ENCODE measurements around the gene HOXD13.

The HOXD13 gene

DNA sequence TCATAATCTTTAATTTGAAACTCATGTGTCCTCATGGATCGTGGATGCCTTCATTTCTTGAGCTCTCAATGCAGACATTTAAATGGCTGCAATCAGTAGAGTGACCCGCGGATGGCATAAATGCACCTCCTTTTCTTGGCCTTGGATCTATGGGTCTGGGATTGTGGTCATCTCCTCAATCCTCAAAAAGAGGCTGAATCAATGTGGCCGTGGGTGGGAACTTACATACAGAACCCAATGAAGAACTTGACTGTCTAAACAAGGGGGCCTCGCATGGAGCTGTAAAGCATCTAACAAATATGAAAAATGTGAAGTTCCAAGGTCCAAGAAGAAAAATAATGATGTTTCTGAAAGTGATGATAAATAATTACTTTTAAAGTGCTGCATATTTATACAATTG is 2.9 kb downstream of the HOXD13 start:
- no peak for DNase-seq

DNA sequence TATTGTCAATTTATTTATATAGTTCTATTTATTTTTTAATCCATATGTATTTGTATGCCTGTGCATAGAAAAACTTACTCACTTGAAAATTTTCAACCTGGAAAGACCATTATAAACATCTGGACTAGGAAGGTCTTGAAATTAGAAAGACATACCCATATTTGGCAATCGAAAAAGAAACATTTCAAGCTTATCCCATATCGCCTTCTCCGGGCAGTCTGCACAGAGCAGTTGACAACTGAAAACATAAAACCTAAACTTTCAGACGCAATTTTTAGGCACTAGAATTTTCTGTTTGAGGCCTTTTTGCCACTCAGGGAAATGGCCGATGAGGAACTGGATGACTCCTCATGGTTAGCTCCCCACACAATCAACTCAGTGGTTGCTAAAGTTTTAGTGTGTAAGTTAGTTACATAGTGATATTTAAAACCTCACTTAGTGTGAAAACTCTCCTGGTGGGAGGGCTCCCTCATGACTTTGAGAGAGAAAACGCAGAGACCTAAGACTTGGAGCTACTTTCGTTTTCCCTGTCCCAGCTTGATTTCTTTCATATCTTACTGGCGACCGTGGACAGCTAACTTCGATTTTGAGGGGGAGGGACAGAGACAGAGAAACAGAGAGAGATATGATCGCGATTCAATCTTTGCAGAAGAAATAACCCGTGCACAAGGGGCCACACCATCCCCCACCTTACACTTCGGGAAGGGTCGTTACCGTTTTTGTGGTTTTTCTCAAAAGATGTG is 3.9 kb downstream of the HOXD13 start:
- DNase-seq, result no peak

DNA sequence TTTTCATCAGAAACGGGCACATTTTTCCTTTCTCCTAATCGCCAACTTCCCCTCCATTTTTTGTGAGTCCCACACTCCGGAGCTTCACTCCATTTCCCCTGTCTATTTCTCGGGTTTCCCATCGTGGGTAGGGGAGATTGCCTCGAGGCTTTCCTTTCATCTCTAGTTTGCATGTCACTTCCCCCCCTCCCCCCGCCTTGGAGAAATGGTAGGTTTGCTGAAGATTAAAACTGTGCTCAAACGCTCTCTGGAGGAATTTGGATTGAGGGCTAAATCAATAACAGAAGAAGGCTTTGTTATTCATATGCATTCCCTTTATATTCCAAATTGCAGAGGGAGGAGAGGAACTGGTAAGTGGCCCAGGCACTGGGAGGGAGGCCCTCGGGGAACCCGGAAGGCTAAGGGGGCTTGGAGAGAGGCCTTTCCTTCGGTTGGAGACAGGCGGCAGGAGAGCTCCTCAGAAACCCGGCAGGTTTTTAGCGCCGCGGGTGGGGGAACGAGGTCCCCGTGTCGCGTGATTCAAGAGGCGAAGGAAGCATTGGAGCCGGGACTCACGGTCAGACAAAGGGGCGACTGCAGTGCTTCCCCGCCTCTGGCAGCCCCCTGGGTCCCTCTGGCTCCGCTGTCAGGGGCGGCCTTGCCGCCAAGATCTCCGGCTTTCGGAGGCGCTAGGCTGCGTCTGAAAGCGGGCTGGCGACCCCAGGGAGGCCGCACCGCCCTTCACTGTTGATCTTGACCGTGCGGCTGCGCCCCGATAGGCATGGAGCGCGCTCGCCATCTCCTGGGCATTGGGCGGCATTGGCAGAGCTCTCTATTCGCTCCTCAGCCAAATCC is 4.7 kb downstream of the HOXD13 start:
- DNase-seq, result peak; percentile 64

DNA sequence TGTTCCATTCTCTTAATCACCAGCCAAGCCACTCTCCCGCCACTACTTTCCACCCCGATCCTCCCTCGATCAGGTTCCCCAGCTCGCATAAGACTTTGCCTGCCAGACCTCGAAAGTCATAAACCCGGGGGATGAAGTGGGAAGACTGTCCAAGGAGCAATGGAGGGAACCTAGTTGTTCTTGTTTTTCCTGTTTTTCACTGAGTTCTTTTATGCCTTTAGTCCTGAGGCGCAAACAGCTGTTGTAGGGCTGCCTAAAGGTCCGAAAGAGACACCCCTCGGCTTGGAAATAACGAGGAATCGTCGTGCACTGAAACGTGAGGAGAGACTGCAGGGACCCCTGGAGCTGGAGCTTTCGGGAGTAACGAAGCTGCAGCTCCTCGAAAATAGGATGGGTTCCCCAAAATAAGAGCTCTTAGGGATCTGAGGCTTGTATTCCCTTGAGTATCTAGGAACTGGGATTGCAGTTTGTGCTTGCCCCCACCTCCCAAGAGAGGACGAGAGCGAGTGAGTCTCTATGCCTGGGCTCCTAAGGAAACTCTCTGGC is 5.4 kb downstream of the HOXD13 start:
- no peak for DNase-seq

DNA sequence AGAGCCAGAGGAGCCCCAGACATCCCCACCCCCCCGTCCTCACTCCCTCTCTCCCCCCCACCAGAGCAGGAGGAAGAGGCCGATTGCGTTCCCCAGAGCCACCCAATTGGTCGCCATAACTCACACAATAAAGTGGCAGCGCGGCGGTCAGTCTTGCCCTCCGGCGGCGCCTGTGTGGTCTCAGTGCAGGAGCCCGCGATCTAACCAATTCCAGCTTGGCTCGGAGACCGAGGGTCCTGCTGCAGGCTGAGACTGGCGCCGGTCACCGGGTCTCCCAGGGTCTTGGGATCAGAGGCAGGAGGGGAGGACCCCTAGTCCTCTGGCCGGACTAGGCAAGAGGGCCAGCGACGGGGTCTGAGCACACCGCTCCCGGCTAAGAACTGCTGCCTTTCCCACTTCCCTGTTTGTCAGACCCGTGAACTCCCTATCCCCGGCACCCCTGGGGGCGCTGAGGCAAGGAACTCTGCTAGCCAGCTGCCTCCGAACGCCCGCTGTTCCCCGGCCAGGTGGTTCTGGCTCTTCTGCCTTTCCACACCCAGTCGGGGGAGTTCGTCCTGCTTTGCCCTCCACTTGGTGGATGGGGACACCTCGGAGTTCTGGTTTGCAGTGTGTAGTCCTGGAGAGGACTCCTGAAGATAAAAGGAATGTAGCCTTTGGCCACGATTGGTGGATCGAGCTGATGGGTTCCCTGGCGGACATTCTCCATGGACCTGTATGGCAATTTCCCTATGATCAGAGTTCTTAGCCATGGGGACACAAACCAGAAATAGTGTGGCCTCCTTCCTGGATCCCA is 6.0 kb downstream of the HOXD13 start:
- no peak for DNase-seq

DNA sequence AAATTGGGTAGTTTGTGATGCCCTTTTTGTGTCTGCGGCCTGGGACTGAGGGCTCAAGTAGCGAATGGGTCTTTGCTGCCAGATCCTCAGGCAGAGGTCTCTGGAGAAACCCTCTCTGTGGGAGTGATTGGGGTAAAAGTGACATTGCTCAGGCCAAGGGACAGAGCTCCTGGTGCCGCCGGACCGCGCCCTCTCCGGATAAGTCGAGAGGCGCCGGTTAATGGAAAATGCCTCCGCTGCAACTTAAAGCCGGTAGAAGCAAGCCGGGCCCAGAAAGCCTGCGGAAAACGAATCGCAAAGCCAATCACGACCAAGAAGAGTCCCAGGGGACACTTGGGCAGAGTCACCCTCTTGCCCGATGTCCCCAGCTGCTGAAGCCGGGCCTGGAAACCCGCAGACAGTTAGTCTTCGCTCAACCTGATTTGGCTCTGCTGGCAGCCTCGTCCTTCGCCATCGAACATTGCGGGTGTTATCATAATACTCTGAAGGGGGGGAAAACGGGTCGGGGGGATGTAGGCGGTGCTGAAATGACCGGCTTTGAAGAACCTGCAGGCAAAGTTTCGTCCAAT is 6.7 kb downstream of the HOXD13 start:
- DNase-seq, result no peak

DNA sequence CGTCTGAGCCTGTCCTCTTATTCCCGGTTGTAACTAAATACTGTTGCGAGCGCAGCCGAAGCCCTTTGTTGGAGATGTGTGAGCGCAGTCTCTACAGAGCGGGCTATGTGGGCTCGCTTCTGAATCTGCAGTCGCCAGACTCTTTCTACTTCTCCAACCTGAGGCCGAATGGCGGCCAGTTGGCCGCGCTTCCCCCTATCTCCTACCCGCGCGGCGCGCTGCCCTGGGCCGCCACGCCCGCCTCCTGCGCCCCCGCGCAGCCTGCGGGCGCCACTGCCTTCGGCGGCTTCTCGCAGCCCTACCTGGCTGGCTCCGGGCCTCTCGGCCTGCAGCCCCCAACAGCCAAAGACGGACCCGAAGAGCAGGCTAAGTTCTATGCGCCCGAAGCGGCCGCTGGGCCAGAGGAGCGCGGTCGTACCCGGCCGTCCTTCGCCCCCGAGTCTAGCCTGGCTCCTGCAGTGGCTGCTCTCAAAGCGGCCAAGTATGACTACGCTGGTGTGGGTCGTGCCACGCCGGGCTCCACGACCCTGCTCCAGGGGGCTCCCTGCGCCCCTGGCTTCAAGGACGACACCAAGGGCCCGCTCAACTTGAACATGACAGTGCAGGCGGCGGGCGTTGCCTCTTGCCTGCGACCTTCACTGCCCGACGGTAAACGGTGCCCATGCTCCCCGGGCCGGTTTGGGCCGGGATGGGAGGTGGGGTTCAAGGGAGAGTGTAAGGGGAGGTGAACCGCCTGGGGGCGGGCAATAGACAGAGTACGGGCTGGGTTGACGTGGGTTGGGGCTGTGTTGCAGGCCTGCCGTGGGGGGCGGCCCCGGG is 7.4 kb downstream of the HOXD13 start, which contains the start of gene HOXD12:
Gene HOXD12, plus strand, starts transcription at position 68 of the 819 bp plus-strand sequence. Its CDS starts 7 bp downstream, at position 75.
- no peak for DNase-seq

DNA sequence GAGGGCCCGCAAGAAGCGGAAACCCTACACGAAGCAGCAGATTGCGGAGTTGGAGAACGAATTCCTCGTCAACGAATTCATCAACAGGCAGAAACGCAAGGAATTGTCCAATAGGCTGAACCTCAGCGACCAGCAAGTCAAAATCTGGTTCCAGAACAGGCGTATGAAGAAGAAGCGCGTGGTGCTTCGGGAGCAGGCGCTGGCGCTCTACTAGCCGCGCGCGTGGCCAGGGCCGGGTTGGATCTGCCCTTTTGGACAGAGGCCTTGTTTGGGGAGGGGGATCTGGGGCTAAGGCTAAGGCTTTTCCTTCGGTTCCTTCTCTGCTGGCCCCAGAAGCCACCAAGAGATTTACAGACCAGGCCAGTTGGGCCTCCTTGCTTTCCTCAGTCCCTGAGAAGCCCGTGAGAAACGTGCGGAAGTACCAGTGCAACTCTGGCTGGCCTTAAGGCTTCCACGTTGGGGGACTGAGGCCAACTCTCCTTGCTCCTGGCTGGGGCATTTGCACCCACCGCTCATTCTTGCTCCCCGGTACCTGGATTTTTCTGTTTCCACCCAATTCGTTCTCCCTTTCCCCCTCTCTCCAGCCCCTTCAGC is 8.1 kb downstream of the HOXD13 start:
- no peak for DNase-seq

DNA sequence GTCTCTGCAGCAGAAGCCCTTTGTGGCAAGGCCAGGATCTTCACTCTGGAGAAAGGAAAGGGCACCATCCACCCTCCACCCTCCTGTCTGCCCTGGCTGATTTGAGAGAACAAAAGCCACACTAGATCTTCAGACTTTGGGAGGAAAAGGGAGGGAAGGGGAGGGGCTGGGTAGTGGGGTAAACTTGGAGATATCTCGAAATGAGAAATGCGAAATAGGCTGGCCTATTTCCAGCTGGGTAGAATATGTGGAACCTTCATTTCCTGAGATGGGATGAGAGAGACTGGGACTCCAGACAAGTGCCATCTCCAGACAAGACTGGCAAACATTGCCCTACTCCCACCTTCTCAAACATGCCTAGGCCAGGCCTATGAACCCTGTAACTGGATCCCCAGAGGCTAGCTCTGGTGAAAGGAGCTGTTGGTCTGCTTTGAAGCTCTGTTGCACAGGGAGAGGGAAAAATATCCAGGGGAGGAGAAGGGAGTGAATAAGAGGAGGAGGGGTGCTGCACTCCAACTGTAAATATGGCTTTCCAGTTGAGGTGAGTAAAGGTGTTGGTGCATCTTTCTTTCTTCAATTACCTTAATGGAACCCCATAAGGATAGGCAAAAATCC is 8.8 kb downstream of the HOXD13 start:
- no peak for DNase-seq

DNA sequence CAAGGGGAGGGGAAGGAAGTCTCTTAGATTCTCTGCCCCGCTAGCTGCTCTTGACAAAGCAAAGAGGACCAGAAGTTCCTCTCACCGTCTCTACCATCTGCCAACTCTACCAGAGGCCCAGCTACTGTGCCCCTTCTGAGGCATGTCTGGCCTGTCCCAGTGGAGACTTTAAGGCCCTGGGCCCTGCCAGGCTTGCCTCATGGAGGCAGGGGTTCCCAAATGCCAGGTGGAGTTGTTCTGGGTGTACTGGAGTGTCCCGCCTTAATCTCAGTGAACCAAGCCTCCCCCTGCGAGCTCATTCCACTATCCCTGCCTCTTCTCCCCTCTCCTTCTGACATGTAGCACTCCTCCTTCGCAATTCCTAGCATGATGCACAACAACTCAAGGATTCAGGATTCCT is 9.3 kb downstream of the HOXD13 start:
- no peak for DNase-seq

DNA sequence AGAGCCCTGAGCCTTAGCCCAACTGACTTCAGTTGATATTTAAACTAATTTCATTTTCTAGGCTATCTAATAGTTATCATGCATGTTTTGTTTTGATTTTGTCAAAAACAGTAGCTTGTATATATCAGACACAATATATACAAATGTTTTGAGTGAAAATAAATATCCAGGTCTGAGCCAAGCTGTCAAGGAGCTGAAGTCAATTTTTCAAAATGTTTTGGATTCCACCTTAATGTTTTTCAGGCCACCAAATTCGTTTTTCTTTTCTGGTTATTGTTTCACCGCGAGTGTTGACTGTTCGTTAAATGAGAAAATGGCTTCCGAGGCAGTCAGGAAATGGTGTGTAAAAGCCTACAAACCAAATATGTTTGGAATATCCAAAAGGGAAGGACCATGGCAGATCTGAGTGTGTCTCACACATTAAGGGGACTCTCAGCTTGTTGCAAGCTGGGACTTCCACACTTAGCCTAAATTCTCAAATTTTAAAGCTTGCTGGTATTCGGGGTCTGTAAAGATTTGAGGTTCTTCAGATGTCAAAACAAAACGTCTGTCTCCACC is 9.9 kb downstream of the HOXD13 start:
- DNase-seq, result no peak

DNA sequence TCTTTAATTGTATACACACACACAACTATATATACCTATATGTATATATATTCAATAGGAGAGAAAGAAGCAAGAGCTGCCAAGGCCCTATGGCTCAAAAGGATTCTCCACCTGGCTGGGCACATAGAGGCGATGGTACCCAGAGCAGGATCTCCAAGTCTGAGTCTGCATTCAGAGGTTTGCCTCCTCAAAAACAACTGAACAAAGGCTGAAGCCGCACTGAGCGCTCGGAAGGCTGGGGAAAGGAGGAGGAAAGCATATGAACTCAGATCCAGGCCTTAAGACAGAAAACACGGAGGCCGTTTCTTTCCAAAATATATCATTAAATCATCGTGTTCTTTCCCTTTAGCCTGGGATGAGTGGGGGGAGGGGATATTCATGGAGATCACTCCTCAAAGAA is 10.7 kb downstream of the HOXD13 start:
- DNase-seq, result no peak

DNA sequence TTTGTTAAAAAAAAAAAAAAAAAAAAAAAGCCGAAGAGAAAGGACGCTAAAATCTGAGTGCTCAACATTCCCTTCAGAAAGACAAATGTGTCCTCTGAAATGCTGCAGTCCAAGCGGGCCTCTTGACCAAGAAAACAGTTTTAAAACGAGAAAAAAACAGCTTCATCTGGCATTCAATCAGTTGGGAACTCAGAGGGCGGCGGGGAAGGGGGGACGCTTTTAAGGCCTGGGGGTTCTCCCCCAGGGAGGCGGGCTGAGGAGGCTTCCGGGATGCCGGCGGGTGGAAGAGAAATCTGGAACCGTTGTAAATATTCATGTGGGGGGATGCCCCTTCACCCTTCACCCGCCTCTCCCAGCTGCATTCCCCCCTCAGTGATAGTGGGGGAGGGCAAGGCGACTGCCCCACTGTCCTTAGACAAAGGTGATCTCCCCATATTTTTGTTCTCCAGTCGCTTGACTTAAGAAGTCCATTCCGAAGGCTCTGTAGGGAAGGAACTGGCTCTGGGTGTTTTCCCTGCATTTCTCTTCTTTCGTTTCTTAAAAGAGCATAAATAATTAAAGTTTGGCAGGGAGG is 11.3 kb downstream of the HOXD13 start:
- DNase-seq, result no peak

DNA sequence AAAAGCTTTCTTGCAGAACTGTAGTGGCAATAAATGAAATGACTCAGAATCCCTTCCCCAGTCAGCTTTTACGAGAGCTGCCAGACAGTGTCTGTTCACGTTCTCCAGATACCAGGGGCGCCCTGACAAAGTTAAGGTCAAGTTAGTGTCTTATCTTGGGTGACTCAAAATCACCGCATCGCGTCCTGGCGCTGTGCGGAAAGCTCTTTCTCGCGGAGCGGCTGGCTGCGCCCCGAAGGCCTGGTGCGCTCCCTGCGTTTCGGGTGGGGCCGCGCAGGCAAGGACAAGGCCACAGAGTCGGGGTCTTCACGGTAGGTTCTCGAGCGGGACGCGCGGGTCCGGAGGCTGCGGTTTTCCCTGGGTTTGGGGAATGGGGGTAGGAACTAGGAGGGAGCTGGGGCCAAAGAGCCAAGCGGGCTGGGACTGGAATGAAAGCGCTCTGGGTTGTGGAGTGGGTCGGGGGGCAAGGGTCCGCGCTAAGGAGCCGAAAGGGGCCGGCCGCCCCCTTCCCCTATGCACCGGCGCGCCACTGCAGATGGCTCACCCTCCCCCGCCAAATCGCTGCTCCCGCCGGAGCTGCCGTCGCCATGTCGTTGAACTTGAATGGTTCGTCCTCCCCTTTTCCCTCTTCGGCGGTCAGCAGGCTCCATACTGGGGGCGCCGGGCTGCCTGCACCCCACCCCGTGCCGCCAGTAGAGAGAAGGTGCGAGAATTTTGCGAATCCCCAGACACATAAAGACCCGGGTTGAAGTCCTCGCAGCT is 12.0 kb downstream of the HOXD13 start:
- peak; percentile 81 for DNase-seq

DNA sequence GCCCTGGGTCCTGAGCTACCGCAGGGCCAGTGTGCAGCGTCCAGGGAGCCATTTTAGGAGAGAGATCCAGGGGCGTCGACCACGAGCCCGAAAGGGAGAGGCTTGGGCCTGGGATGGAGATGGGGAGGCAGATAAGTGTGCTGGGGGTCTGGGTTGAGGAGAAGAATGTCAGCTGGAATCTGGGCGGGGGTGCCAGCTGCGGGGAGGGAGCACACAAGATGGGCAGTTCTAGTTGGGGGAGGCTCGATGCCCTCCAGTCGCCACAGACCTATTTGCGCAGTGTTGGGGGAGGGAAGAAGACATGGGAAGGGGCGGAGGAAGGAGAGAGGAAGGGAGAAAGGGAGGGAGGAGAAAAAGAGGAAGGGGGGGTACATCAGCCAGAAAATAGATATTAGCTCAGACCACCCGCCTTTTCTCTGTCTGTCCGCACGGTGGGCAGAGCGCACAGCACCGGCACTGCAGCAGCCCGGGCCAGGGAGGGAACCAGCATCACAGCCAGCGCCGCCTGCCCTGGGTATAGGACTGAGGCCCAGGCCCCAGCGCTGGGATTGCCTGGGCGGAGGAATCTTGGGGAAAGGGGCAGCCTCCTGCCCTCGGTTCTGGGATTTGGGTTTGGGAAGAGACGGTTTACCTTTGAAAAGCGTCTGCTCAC is 12.7 kb downstream of the HOXD13 start:
- no peak for DNase-seq

DNA sequence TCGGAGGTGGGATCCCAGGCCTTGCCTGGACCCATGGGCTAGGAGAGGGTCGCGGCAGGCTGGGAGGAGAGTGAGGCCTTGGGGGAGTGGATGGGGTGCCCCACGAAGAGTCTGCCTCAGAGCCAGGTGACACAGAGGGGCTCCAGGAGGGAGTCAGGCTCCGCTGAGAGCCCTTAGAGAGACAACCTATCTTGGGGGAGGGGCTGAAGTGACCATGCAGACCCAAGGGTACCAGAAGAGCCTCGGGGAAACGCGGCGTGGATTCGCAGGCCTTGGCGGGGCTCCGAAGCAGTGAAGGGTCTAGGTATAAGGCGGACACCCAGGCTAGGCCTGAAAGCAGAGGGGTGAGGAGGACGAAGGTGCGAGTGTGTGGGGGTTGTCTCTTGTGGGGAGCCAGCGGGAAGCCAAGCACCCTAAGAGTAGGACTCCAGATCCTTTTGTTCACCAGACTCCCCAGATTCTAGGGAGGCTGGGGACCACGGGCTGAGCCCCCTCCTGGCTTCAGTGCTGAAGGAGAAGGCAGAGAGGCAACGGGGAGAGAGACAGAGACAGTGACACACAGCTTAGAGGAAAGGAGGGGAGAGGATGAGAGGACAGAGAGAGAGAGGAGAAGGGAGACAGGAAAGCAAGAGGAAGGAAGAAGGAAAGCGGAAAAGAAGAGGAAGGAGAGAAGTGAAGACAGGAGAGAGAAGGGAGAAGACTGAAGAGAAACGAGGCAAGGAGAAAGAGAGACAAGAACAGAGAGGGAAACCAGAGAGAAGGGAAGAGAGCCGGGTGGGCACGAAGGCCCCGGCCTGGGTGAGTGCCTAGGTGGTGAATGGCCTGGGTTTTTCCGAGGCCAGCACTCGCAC is 13.4 kb downstream of the HOXD13 start:
- DNase-seq, result no peak

Data from fibroblast of skin of abdomen (primary cell).